GM21786 (cell line): ENCODE data around the gene NAA35.

ENCODE experiments used
- ATAC-seq: cut with Tn5 transposase; IDR thresholded peaks from one replicate; pipeline ENCODE4 v1.9.1; 2021; ENCODE audit not compliant: unreplicated experiment

Gene NAA35

GRCh38 chr9:86061972-86062739 is 121.2 kb downstream of the NAA35 start:
- ATAC-seq = no peak

GRCh38 chr9:86062845-86063693 is 122.1 kb downstream of the NAA35 start:
- no peak for ATAC-seq

GRCh38 chr9:86064220-86064619 is 123.3 kb downstream of the NAA35 start:
- no peak for ATAC-seq

DNA sequence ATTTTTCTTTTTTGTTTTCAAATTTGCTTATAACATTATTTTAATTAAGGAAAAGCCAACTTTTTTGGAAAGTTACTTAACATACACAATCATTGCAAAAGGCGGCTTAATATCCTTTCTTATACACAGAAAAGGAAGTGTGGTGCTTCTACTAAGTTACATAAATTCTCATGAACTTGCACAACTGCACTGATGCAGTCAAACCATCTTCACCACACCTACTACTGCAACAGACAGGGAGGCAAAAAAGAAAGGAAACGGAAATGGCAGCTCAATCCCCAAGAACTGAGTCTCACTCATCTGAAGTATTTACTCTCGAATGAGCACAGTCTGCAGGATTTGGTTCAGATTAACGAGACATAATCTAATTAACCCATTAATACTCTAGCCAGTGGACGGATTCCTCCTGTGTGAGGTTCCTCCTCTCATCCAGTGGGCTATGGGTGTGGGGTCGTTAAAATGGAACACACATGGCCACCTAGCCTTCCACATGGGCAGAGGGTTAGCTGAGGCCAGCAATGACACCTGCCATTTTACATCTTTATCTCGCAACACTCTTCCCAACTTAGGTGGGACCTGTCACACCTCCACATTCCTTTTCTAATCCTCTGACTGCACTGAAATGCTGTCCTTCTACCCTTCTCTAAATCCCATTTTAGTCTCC is 128.4 kb downstream of the NAA35 start:
- ATAC-seq = no peak
